ENCODE measurements around the gene PPP1R36.

The PPP1R36 gene

DNA sequence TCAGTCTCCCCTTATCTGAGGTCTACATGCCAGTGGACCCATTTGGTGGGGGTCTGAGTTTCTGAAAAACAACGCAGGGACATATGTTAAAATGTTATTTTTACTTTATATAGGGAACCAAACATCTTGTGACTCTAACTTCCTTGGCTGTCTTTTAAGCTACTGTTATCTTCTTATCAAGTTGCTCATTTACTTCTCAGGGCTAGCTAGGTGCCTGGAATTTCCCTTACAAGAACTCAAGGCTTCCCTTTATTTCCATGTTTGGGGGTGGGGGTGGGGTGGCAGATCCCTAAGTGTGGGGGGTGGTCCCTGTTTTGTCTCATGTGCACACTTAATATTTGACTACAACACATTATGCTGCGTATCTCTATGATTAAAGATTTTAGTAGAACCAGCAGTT lies 31.6 kb downstream of the PPP1R36 start:
- no peak overlapping the region for H3K4me3 ChIP-seq (ENCODE audit: control insufficient read depth, low read depth, low read length)
- DNase-seq (ENCODE audit: low read depth), result no peak
- TF ChIP-seq, protein P1, sequence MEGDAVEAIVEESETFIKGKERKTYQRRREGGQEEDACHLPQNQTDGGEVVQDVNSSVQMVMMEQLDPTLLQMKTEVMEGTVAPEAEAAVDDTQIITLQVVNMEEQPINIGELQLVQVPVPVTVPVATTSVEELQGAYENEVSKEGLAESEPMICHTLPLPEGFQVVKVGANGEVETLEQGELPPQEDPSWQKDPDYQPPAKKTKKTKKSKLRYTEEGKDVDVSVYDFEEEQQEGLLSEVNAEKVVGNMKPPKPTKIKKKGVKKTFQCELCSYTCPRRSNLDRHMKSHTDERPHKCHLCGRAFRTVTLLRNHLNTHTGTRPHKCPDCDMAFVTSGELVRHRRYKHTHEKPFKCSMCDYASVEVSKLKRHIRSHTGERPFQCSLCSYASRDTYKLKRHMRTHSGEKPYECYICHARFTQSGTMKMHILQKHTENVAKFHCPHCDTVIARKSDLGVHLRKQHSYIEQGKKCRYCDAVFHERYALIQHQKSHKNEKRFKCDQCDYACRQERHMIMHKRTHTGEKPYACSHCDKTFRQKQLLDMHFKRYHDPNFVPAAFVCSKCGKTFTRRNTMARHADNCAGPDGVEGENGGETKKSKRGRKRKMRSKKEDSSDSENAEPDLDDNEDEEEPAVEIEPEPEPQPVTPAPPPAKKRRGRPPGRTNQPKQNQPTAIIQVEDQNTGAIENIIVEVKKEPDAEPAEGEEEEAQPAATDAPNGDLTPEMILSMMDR (IDR thresholded peaks at IDR 0.05; ENCODE audit: control insufficient read depth, insufficient read depth, low read depth, low read length, missing control alignments), result no peak

DNA sequence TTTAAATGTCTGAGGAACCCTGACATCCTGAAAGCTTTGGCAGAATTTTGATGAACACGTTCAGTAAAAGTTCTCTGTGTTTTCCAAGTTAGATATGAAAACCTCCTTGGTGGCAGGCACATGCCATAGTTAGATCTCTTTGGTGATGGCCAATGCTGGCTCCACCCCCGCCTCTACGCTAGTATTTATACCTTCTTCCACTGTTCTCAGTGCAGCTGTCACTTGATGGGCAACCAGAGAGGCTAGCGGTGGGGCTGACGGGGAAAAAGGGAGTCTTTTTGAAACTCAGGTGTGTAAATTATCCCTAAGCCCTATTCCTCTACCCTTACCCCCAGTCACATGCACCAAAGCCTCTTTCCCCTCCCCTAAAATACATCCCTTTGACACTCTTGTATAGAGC lies 32.1 kb downstream of the PPP1R36 start:
- DNase-seq (ENCODE audit: low read depth), result no peak
- TF ChIP-seq, protein P1 (IDR thresholded peaks at IDR 0.05; ENCODE audit: control insufficient read depth, insufficient read depth, low read depth, low read length, missing control alignments), result no peak
- H3K4me3 ChIP-seq (ENCODE audit: control insufficient read depth, low read depth, low read length), result no peak overlapping the region

DNA sequence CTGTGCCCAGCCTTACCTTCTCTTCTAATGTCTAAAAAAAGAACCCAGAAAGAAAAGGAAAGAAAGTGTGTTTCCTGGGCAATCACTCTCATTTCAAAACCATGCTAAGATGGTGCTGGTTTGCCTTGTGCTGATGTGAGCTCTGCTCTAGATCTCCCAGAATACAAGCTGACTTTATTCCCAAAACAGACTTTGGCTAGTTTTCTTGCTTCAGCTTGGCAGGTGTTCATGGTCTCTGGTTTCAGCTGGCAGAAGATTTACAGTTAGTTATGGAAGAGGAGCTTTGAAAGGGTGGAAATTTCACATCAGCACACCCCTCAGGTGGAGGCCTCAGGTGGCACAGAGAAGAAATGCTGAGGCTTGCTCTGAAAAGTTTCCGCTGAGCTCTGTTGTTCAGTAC lies 34.4 kb downstream of the PPP1R36 start:
- no peak overlapping the region for H3K4me3 ChIP-seq (ENCODE audit: control insufficient read depth, low read depth, low read length)
- TF ChIP-seq, protein P1 (IDR thresholded peaks at IDR 0.05; ENCODE audit: control insufficient read depth, insufficient read depth, low read depth, low read length, missing control alignments), result no peak
- DNase-seq (ENCODE audit: low read depth), result no peak

GRCh38 chr14:64591809-64592208 lies 42.0 kb downstream of the PPP1R36 start:
- no peak for DNase-seq (ENCODE audit: low read depth)
- H3K4me3 ChIP-seq (ENCODE audit: control insufficient read depth, low read depth, low read length), result no peak overlapping the region
- TF ChIP-seq, protein P1 (IDR thresholded peaks at IDR 0.05; ENCODE audit: control insufficient read depth, insufficient read depth, low read depth, low read length, missing control alignments), result no peak

DNA sequence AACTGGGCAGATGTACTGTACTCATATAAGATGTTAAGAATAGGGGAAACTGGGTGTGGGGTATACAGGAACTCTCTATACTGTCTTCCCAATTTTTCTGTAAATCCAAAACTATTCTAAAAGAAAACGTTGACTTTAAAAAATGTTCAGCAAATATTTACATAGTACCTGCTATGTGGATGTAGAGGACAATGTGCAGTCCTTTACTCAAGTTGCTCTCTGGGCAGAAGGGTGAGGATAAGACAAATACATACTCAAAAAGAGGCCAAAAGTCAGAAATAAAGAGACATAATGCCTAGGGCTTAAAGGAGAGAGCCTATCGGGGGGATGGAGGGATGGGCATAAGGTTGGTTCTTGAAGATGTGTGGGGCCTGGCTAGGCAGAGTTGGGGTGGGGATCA lies 44.7 kb downstream of the PPP1R36 start:
- no peak overlapping the region for H3K4me3 ChIP-seq (ENCODE audit: control insufficient read depth, low read depth, low read length)
- no peak for DNase-seq (ENCODE audit: low read depth)

DNA sequence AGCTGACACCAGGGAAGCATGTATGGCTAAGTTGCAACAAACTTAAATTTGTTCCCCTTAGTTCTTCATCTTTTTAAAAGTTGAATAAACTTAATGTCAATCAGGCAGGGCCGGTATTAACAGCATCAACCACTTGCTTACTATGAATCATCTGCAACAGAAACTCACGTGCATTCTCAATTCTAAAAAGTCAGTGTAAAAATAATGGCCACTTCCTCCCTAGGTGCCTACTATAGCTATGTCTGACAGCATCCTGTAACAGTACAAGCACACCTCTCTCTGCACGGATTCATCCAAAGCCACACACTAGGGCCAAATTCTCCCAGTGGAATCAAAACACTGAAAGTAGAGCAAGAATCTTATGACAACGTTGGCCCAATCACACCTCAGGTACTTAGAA lies 48.6 kb downstream of the PPP1R36 start:
- no peak overlapping the region for H3K4me3 ChIP-seq (ENCODE audit: control insufficient read depth, low read depth, low read length)
- no peak for DNase-seq (ENCODE audit: low read depth)
- TF ChIP-seq, protein P1 (IDR thresholded peaks at IDR 0.05; ENCODE audit: control insufficient read depth, insufficient read depth, low read depth, low read length, missing control alignments), result no peak

More for the DNA sequence above, 44.7 kb downstream of the PPP1R36 start:
- TF ChIP-seq, protein P1 (IDR thresholded peaks at IDR 0.05; ENCODE audit: control insufficient read depth, insufficient read depth, low read depth, low read length, missing control alignments), result no peak

- no peak overlapping the region; the same call in 1 of the 2 replicates for H3K4me3 ChIP-seq (ENCODE audit: control insufficient read depth, low read depth, low read length)
- no peak for DNase-seq (ENCODE audit: low read depth)
- TF ChIP-seq, protein P1 (IDR thresholded peaks at IDR 0.05; ENCODE audit: control insufficient read depth, insufficient read depth, low read depth, low read length, missing control alignments), result no peak
Observed at GRCh38 chr14:64601571-64601970, 51.8 kb downstream of the PPP1R36 start.

All from AG09309 (cell line).